HG02840 (cell line): ENCODE data around the gene DCAF6.

Source experiments
- ATAC-seq: cut with Tn5 transposase; IDR thresholded peaks from one replicate; pipeline ENCODE4 v1.9.1; 2021; ENCODE audit warnings: mild to moderate bottlenecking, moderate library complexity, moderate number of reproducible peaks; ENCODE audit not compliant: unreplicated experiment, low FRiP score

DCAF6 gene

GRCh38 chr1:168097921-168098528 lies 161.5 kb downstream of the DCAF6 start:
- no peak for ATAC-seq

- no peak for ATAC-seq
These were observed 162.2 kb downstream of the DCAF6 start for GRCh38 chr1:168098534-168099320.

GRCh38 chr1:168099337-168099801 lies 162.9 kb downstream of the DCAF6 start:
- no peak for ATAC-seq

DNA sequence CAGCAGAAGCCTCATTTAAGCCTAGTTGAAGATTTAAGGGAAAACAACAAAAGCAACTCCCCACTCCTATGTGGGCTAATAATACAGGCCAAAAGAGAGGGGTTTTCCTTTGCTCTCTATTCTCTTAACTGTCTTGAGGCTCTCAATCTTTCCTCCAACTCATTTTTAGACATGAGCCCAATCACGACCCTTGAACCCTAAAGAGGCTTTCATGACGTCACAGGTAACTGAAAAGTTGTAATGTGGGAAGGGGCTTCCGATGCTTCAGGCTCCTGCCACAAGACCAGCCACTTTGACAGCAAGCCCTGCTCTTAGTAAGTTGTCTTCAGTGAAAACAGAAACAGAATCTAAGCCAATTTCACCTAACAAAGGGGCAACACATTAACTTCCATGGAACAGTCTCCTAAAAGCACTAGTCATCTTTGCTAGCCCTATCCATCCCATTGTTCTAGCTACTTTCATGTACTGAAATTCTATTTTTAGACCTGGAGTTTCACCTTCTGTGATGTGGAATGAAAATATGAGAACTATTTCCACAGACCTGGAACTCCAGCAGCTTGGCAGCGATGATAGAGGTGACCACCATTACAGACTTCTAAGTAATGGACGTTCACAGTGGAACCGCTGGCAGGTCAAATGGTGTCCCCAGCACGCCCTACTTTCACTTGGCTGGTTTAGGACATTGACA lies 164.0 kb downstream of the DCAF6 start:
- ATAC-seq, result no peak

DNA sequence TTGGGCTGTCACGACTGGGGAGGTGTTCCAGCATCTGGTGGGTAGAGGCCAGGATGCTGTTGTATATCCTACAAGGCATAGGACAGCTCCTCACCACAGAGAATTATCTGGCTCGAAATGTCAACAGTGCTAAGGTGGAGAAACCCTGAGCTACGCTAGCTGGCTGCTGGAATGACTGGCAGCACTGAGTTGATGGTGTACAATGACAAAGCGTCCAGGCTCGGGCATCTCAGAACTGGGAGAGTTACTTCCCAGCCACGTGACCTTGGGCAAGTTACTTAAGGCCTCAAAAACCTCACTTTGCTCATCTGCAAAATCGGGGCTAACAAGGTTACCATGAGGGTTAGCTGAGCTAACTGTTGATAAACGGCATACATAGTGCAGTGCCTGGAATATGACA lies 164.9 kb downstream of the DCAF6 start:
- ATAC-seq, result no peak

- ATAC-seq, result no peak
These were observed 166.0 kb downstream of the DCAF6 start for GRCh38 chr1:168102487-168102886.

DNA sequence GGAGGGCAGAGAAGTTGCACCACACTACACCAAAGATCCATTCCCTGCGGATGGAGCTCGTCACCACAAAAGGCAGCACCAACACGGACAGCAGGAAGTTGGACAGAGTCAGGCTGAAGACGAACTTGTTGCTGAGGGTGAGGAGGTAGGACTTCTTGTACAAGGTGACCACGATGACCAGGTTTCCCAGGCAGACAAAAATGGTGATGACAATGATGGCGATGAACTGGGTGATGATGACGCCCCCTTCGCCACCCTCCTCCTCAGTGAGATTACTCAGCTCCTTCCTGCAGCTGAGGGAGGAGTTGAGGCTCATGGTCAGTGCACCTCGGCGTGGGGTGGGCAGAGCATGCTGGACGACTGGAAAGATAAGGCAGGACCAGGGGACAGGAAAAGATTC lies 168.1 kb downstream of the DCAF6 start:
- ATAC-seq, result no peak

DNA sequence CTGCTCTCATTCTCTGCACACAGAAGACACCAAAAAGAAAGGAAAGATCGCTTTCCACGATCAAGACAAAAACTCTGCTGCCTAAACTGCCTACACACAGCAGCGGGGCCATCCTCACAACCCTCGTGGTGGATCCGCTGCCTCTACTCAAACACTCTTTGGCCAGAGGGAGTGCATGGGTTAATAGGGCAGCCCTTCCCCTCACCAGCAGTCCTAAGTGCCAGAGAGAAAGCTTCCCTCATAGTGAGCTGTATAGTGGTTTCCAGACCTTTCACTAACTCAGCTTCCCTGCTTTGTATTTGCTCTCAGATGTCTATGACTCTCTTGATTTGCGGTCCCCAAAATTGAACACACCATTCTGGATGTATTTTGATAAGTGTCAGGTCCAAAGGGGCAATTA lies 169.4 kb downstream of the DCAF6 start:
- ATAC-seq, result no peak

DNA sequence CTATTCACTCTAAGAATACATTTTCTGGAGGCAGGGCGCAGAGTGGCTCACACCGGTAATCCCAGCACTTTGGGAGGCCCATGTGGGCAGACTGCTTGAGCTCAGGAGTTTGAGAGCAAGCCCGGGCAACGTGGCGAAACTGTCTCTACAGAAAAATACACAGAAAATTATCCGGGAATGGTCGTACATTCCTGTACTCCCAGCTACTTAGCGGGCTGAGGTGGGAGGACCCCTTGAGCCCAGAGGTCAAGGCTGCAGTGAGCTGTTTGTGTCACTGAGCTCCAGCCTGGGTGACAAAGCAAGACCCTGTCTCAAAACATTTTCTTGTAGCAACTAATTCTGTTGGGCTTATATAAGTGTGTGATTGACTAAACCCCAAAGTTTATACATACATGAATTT lies 169.8 kb downstream of the DCAF6 start:
- no peak for ATAC-seq

- ATAC-seq, result no peak
These were observed 174.5 kb downstream of the DCAF6 start for GRCh38 chr1:168110896-168111545.

DNA sequence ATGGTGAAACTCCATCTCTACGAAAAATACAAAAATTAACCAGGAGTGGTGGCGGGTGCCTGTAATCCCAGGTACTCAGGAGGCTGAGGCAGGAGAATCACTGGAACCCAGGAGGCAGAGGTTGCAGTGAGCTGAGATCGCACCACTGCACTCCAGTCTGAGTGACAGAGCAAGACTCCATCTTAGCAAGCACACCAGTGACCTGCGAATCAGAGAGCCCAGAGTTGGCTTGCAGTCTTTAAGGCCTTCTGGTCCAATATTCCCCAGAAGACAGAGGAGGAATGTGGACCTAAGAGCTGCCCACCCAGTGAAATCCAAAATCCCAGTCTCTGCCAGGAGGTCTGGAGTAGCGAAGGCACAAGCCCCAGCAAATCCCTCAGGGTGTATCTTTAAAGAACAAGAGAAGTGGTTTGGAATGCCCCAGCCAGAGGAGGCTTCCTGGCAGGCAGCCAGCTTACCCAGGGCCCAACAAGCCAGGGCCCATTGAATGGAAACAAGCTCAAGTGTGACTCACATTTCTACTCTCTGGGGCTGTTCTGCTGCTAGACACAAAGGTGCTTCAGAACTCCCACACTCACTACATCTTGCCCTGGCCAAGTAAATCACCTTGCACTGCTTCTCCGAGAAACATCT lies 176.3 kb downstream of the DCAF6 start:
- ATAC-seq, result no peak

GRCh38 chr1:168114845-168115244 lies 178.4 kb downstream of the DCAF6 start:
- ATAC-seq, result no peak

DNA sequence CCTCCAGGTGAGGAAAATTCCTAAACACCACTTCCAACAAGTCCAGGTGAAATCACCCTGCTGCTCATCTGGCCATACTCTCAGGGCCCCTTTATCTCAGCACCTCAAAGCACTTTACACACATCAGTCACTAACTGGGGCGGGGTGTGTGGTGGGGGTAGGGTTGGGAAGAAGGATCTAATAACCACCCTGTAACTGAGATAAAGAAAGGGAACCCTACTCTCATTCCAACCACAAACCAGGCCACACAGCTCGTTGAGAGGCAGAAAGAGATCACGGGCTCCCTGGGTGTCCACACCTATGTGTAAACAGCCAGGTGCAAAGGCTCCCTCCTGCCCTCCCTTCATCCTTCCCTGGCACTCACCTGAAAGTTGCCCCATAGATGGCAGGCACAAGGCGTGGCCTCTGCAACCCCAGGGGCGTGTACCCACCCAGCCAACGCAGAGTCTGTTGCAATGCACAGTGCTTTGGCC lies 179.9 kb downstream of the DCAF6 start:
- no peak for ATAC-seq

DNA sequence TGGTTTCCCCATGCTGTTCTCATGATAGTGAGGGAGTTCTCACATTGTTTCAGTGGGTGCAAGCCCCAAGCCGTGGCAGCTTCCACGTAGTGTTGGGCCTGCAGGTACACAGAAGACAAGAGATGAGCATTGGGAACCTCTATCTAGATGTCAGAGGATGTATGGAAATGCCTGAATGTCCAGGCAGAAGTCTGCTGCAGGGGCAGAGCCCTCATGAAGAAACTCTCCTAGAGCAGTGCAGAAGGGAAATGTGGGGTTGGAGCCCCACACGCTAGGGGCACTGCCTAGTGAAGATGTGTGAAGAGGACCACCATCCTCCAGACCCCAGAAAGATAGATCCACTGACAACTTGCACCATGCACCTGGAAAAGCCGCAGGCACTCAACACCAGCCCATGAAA lies 183.3 kb downstream of the DCAF6 start:
- ATAC-seq, result no peak

DNA sequence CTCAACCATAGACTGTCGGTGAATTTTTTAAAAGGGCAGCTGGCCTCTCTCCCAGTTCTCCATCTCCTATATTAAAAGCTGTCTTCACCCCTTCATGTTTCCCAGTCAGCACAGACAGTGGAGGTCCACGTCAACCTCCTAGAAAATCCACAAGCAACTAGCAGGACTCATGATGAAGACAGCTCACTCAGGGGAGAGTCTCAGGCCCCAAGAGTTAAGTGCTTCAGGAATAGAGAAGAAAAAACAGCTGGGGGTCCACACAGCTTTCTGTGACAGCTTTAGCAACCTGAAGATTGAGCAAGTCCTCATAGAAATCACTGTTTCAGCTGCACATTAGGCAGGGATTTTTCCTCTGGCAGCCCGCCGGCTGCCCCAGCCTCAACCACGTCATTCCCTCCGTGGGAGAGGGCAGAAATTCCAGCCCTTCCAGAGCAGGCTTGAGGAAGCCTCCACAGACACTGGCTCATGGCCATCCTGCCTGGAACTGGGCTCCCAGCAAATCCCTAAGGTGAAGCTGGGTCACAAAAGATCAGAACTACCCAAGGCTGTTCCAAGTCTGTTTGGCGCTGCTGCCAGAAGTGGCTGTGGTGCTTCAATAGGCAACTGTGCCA lies 185.0 kb downstream of the DCAF6 start:
- no peak for ATAC-seq

- no peak for ATAC-seq
These were observed 188.6 kb downstream of the DCAF6 start for GRCh38 chr1:168125051-168125450.
